MV-4-11 (cell line): ENCODE measurements around the gene KCTD7.
"Not testable (repeated sequence)": the region's sequence is repeated elsewhere in the genome, so short reads cannot be mapped to it uniquely, and the experiment has no call there.

Experiments
- DNase-seq: peaks from one replicate; lab custom pipeline; 2025; lab: John Stamatoyannopoulos, UW

Gene KCTD7

DNA sequence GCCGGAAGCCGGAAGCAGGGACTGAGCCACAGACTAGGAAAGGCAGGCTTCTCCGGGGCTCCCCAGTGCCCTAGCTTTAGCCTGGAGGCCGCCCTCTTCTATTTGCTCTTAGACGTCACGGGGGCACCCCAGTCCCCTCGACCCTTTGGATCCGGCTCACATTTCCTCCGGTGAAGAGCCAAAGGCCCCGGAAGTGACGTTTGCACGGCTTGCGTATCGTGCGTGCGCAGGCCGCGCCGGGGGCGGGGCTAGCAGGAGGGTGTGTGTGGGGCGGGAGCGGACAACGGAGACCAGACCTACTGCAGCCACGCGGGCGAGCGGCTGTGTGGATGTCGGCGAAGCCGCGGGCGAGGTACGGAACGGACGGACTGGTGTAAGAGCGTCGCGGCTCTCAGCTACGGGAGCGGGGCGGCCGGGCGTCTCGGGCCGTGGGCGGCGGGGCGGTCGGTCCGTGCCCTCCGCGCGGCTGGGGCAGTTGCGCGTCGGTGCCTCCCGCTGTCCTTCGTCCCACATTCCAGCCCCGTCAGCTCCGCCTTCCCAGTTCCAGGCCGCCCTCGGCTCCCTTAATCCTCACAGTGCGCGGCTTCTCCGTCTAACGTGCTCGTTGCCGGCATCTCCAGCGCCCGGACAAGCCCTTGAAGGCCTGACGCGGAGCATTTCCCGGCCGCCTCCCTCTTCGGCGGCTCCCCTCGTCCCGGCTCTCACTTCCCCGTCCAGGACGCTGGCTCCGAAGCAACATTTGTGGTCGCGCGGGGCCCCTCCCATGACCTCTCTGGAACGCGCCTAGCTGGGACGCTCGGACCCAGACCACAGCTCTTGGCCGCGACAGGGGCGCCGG lies 25.8 kb downstream of the KCTD7 start:
- peak; percentile 98 for DNase-seq

DNA sequence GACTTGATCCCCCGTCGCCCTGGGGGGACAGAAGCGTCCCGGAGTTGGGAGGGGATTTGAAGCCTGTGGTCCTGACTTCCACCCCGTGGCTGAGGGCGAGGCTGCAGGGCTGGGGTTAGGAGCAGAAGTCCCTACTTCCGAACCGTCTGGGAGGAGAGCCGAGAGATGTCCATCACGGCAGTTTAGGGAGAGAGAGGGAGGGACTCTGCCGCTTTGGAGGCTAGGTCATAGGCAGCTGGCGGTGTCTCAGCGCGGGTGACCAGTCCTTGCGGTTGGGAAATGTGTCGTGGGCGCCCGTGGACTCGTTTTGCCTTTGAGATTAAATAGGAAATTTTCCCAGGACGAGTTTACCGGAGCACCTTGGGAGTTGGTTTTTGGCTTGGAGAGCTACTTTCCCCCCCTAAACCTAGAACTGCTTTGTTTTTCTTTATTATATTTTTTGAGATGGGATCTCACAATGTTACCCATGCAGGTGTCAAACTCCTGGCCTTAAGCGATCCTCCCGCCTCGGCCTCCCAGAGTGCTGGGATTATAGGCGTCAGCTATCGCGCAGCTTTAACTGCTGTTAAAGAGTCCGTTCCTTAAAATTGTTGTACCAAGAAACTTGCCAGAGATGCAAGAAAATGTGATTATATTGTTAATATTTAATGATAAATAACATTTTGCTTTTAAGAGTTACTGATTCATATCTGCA lies 26.6 kb downstream of the KCTD7 start:
- peak; percentile 70 for DNase-seq

DNA sequence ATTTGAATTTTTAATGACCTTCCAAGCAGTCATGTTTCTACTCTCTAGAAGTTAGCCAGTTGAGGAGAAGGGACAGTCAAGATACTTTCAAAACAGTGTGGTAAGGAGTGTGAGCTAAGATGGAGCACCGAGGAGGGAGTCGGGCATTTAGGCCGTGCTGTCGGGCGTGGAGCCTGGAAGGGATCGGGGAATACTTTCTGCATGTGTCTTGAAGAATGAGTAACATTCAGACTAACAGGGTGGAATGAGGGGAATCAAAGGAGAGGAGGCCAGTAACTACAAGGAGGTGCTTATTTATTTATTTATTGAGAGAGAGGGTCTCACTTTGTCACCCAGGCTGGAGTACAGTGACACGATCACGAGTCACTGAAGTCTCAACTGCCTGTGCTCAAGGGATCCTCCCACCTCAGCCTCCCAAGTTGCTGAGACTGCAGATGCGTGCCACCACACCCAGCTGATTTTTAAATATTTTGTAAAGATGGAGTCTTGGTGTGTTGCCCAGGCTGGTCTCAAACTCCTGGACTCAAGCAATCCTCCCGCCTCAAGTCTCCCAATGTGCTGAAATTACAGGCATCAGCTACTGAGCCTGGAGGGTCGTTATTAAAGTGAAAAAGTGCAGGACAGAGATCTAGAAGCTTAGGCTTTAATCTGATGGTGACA lies 27.3 kb downstream of the KCTD7 start:
- DNase-seq, result not testable (repeated sequence)

DNA sequence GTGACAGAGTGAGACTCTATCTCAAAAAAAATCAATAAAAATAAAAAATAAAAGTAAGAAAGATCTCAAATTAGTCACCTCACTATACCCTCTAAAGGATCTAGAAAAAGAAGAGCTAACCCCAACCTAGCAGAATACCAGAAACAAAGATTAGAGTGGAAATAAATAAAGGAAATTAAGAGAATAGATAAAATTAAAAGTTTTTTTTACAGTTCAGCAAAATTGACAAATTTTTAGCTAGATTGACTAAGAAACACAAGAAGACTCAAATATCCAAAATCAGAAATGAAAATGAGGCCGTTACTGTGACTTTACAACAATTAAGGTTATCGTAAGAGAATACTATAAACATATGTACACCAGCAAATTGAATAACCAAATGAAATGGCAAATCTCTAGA lies 29.1 kb downstream of the KCTD7 start:
- no peak for DNase-seq

DNA sequence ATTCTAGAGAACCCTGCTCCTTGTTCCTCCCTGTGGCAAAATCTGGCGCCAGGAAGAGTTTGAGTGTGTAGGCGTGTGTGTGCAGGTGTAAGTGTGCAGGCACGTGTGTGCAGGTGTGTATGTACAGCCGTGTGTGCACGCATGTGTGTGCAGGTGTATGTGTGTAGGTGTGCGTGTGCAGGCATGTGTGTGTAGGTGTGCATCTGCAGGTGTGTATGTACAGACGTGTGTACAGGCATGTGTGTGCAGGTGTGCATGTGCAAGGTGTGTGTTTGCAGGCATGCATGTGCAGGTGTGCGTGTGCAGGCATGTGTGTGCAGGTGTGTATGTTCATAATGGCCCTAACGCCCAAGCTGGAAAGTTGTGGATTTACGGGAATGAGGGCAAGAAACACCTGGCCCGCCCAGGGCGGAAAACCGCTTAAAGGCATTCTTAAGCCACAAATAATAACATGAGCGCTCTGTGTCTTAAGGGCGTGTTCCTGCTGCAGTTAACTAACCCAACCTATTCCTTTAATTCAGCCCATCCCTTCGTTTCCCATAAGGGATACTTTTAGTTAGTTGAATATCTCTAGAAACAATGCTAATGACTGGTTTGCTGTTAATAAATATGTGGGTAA lies 34.1 kb downstream of the KCTD7 start:
- DNase-seq, result no peak

DNA sequence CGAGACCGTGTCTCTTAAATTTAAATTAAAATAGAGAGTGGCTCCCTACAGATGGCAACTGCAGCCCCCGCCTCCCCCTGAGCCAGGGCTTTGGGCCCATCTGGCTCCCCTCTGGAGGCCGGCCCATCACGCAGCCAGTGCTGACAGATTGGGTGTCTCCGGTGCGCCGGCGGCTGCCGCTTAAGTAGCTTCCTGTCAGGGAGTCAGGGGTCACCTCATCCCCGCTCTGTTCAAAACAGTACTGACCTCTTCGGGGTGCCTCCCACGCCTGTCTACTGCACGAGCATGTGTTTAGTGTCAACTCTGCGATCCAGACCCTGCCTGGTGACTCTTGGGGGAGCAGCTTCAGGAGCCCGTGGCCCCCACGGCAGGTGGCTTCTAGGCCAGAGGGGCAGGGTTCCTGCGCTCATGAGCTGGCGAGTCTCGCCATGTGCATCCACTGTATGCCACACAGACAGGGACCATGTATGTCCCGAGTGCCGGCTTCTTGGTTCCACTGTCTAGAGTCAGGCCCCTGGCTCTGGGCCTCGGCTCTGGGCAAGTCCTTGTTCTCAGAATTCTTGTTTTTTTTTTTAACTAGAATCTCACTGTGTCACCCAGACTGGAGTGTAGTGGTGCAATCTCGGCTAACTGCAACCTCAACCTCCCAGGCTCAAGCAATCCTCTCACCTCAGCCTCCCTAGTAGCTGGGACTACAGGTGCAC lies 36.1 kb downstream of the KCTD7 start:
- DNase-seq, result no peak

DNA sequence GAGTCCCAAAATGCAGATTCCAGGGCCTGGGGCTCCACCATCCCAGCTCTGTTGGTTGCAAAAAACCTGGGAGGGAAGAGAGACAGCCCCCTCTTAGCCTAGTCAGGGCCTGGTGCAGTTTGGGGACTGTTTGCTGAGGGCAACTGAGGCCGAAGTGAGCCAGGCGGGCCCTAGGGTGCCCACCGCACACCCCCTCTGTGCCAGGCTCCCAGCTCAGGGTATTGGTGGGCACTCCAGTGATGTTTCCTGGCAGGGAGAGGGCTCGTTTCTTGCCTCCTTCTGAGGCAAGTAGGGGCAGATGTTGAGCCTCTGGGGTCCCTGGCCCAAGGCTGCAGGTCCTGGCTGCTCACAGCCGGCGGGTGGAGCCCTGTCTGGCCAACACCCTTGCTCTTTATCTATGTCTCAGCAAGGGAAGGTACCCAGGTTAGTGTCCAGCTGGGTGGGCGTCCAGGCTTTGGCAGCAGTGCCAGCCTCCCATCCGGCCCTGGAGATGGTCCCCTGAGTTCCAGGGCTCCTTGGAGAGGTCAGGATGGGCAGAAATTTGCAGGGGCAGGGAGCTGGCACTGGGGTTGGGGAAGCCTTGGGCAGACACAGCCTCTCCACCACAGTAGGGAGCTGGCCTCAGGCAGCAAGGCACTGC lies 37.8 kb downstream of the KCTD7 start:
- no peak for DNase-seq

DNA sequence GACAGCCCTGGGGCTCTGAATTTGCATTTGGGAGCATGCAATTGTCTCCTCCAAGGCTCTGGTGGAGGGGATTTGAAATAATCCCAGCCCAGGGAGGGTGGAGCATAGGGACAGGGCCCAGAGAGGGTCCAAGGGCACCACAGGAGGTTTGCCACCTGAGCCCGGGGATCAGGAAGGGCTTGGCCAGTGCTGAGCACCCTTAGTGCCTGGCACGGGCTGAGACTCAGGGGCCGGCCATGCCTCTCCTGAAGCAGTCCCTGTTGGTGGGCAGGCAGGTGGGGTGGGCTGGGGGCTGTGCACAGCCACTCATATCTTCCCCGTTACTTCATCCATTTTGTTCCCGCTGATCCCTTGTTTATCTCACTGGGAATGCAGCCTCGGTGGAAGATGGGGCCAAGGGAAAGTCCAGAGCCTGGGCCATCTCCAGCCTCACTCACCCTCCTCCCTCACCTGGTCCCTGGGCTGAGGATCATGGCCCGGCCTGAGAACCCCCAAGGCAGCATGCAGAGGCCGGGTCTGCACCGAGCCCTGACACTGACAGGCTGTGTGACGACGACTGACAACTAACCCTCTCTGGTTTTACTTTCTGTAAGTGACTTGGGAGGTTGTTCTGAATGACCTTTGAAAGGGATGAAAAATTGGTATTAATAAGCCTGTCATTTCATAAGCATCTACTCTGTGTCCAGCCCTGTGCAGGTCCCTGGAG lies 38.5 kb downstream of the KCTD7 start:
- no peak for DNase-seq

DNA sequence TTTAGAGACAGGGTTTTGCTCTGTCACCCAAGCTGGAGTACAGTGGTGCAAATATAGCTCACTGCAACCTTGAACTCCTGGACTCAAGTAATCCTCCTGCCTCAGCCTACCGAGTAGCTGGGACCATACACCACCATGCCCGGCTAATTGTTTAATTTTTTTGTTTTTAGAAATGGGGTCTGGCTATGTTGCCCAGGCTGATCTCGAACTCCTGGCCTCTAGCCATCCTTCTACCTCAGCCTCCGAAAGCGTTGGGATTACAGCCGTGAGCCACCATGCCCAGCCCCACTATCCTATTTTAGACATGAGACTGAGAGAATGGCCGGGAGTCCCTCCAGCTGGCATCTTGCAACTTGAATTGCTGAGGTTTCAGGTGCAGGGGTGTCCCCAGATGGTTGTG lies 39.4 kb downstream of the KCTD7 start:
- DNase-seq, result no peak

DNA sequence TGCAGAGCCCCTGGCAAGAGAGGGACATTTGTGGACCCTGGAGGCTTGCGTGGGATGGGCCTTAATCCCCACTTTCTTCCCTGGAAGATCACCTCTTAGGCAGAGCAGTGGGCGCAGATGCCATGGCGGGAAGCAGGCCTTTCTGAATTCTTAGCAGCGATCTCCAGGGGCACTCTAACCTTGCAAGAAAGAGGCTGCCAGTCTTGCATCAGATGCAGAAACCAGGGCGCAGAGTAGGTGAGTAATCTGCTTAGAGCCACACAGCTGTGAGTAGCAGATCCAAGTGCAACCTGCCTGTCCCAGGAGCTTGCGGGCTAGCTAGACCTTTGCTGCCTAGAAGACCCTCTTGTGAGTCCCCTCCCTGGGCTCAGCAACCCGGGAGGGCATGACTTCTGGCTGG lies 40.0 kb downstream of the KCTD7 start:
- no peak for DNase-seq

DNA sequence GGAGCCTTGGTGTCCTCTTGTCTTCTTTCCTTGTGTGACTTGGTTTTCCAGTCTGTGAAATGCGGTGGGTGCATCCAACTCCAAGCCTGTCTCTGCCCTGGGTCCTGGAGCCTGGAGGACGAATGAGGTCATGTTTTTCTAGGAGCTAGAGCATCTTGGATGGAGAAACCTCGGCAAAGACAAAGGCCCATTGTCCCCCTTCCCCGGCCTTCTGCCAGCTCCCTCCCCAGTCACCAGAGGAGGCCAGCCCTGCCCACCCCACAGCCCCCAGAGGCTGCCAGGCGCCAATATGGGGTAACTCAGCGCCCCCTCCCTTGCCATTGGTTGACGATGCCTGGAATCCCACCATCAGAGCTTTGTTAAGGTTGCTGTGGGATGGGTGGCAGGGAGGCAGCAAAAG lies 40.4 kb downstream of the KCTD7 start:
- DNase-seq, result no peak

DNA sequence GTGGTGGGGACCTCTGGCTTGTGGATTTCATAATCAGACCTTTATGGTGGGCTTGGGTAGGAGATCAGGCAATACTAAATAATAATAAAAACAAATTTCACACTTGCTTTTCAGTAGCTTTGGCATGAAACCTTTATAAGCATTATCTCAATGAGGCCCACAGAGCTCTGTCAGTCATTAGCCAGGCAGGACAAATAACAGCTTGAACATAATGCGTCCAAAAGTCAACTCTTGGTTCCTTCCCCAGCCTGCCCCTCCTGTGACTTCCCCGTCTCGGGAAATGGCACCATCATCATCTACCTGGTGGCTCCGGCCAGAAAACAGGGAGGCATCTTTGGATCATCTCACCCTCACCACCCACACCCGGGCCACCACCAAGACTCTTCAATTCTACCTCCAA lies 40.8 kb downstream of the KCTD7 start:
- no peak for DNase-seq

DNA sequence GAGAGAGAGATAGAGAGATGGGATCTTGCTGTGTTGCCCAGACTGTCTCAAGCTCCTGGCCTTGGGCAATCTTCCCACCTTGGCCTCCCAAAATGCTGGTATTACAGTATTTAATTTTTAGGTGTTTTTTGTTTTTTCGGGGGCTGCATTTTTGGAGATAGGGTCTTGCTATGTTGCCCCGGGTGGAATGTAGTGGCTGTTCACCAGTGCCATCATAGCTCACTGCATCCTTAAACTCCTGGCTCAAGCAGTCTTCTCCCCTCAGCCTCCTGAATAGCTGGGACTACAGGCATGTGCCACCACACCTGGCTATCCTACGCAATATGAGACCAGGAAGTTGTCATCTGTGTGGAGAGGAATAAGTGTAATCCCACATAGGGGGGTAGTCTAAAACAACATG lies 42.4 kb downstream of the KCTD7 start:
- no peak for DNase-seq

DNA sequence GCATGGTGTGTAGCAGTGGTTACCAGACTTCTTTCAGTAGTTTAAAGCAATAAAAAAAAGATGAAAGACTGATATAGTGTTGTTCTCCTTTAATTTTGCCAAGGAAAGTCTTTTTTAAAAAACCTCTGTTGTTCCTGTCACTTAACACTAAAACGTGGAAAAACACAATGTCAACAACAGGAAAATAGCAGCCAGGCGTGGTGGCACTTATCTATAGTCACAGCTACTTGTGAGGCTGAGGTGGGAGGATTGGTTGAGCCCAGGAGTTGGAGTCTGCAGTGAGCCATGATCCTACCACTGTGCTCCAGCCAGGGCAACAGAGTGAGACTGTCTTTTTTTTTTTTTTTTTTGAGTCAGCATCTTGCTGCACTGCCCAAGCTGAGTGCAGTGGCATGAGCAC lies 42.8 kb downstream of the KCTD7 start:
- DNase-seq, result not testable (repeated sequence)

DNA sequence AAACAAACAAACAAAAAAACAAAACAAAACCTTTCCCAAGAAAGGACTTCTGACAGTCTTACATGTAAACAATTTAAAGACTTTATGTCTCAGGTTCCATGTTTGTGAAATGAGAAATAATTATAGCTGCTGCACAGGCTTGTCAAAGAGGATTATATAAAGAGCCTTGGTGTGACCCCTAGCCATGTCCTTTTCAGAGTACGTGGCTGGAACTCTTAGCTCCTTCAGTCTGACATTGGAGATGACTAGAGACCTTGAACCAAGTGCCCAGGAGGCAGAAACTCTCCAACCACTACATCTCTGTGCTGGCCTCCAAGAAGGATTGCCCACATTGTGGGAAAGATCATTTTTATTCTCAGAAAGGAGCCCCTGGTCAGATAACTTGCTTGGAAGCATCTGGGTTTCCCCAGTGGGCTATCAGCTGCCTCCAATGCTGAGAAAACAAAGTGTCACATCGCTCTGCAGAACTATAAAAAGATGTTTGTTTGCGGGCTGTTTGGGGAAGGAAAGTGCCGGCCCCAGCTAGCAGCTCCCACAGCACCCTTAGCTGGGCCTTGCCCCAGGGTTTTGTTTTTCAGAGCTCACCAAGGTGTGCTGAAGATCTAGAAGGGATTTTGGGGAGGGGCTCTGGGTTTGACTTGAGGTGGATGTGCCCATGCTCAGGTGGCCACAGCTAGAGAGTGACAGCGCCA lies 43.9 kb downstream of the KCTD7 start:
- not testable (repeated sequence) for DNase-seq

DNA sequence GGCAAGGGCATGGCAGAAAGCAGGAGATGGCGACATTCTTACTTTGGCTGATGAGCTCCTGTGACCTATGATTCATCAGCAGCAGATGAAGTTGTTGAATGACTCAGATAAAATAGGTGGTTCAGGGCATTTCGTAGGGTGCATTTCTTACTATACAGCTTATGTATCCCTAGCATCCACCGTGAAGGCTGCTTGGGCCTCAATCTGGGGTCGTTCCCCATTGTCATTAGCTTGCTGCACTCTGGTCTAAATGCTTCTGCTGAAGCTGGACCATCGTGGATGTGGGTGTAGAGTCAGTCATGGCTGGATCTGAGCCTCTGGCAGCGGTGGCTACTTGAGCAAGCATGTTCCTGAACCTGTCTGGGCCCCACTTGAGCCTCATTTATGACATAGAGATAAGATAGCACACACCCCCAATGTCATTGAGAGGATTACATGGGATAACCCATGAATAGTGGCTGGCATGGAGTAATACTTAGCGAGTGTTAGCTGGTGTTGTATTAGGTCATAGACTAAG lies 44.5 kb downstream of the KCTD7 start:
- not testable (repeated sequence) for DNase-seq

DNA sequence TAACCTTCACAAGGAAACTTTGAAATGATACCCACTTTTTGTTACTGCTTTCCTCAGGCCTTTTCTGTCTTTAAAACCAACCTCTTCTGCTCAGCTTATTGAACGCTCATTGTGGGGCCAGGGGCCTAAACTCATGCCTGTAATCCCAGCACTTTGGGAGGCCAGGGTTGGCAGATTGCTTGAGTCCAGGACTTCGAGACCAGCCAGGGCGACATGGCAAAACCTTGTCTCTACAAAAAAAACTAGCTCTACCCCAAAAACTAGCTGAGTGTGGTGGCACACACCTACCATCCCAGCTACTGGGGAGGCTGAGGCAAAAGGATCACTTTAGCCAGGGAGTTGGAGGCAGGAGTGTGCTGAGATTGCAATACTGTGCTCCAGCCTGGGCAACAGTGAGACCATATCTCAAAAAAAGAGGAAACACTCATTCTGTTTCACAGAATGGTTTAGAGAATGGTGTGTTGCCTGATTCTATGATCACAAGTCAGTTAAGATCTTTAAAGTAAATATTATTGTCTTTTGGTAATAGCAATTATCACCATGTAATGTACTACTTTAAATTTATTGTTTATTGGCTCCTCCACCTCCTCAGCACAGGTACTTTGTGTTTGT lies 51.1 kb downstream of the KCTD7 start:
- DNase-seq, result peak; percentile 18

DNA sequence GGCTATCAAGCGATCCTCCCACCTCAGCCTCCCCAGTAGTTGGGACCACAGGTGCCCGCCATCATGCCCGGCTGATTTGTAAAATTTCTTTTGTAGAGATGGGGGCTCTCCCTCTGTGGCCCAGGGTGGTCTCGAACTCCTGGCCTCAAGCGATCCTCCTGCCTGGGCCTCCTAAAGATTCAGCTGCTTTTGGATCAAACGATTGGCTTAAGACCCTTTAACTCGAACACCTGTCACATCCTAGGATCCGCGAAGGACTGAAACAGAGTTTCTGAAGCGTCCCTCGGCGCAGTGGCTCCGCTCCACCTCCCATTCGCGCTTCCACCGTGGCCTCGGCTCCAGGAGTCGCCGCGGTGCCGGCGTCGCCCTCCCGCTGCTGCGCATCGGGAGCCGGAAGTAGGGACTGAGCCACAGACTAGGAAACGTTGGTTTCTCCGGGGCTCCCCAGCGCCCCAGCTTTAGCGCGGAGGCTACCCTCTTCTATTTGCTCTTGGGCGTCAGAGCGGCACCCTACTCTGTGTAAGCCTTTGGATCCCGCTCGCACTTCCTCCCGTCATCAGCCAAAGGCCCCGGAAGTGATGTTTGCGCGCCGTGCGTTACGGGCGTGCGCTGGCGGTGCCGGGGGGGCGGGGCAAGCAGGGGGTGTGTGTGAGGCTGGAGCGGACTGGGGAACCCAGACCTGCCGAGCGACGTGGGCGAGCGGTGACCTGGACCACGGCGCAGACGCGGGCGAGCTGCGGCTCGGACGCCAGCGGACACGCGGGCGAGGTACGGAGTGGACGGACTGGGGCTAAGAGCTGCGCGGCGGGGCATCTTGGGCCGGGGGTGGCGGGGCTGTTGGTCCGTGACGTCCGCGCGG lies 53.0 kb downstream of the KCTD7 start:
- DNase-seq, result peak; percentile 84
